HTERT RPE-1 (cell line): ENCODE measurements around the gene SYNJ1.
"Not testable (repeated sequence)": the region's sequence is repeated elsewhere in the genome, so short reads cannot be mapped to it uniquely, and the experiment has no call there.

Source experiments
- in situ Hi-C: fragments of 300-500 bp; cut with MboI; formaldehyde crosslinking; loops from 4 replicates; pipeline ENCODE4 v1.14.3; 2020; ENCODE audit warnings: low sequenced_read_pairs

SYNJ1 gene

GRCh38 chr21:32695482-32695881, 32.3 kb downstream of the SYNJ1 start:
- in situ Hi-C loops = not testable (repeated sequence)

DNA sequence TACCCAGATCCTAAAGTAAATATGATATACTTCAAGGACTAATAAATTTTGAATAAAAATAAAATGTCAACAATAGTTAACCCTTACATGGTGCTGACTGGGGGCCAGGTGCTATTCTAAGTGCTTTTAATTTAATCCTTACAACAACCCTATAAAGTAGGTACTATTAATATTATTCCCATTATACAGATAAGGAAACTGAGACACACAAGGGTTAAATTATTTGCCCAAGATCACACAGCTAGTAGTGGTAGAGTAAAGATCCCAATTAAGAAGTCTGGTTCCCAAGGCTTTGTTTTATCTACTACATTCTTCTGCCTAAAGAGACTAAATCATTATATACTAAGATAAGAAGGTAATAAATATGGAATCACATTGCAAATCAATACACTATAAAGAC, 34.2 kb downstream of the SYNJ1 start:
- in situ Hi-C loops = no loop called here

DNA sequence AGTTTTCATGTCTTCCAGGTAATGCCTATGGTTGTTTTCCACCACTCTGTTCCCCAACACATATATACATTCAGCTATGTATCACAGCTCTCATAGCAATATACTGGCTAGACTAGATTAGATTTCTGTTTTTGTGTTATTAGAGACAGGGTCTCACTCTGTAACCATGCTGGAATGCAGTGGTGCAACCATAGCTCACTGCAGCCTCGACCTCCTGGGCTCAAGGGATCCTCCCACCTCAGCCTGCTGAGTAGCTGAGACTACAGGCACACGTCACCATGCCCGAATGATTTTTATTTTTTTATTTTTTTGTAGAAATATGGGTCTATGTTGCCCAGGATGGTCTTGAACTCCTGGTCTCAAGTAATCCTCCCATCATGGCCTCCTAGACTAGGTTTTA, 37.7 kb downstream of the SYNJ1 start:
- in situ Hi-C loops = no loop called here

DNA sequence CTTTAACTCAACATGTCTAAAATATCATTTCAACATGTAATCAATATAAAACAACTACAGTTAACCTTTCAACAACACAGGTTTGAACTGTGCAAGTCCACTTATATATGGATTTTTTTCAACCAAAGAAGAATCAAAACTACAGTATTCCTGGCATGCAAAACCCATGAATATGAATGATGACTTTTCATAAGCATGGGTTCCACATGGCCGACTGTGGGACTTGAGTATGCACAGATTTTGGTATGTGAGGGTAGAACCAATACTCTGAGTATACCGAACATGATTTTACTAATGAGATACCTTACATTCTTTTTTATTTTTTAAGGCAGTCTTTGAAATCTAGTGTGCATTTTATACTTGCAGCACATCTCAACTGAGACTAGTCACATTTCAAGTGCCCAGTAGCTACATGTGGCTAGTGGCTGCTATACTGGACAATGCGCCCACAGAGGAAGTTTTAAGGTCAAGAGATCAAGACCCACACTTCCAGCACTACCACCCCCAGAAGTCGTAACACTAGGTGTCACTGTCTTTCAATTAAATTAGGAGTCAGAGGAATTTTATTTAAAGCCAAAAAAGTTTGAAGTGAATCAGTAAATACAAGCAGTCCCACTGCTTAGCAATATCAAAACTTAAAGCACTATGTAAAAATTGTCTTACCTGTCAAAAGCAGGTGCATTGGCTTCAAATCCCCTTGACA, 40.0 kb downstream of the SYNJ1 start:
- in situ Hi-C loops = no loop called here

- in situ Hi-C loops = no loop called here
Observed at GRCh38 chr21:32682696-32683474, 44.9 kb downstream of the SYNJ1 start.

DNA sequence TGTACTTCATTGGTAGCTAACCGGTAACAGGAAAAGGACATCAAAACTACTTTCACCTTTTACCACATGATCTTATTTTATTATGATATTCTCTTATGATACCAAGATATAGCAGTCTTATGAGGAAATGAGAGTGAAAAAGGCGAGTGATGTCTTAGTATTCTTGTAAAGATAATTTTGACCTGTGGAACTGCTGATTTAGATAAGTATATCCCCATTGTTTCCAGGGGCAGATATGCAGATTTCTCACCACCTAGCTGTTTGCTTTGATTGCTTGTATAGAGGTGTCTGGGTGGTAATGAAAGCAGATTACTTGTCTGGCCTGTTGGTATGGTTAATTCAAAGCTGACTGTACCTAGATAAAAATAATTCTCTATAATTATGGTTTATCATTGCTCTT, 53.1 kb downstream of the SYNJ1 start:
- in situ Hi-C loops = no loop called here

DNA sequence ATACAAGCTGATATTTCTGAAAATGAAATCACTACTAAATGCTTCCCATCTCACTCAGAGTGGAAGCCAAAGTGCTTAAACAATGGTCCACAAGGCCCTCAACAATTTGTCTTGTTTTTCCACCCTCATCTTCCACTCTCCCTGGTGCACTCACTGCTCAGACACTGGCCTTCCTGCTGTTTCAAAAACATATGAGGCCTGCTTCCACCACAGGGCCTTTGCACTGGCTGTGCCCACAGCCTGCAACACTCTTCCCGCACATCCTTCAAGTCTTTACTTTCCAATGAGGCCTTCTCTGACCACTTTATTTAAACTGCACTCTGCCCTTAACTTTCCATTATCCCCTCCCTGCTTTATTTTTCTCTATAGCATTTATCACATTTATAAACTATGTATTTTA, 53.8 kb downstream of the SYNJ1 start:
- in situ Hi-C loops = no loop called here

GRCh38 chr21:32666258-32666657, 61.6 kb downstream of the SYNJ1 start:
- in situ Hi-C loops = no loop called here

GRCh38 chr21:32664095-32664494, 63.7 kb downstream of the SYNJ1 start:
- in situ Hi-C loops = not testable (repeated sequence)

DNA sequence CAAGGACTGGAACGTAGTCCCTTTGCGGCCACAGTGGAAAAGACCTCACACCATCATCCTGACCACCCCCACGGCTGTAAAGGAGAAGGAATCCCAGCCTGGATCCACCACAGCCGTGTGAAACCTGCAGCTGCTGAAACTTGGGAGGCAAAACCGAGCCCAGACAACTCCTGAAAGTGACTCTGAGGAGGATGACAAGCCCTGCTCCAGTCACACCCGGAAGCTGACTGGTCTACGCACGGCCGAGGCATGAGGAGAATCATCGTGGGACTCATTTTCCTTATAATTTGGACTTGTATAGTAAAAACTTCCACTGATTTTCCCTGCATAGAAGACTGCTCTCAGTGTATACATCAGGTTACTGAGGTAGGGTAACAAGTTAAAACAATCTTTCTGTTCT, 65.8 kb downstream of the SYNJ1 start:
- in situ Hi-C loops = not testable (repeated sequence)

DNA sequence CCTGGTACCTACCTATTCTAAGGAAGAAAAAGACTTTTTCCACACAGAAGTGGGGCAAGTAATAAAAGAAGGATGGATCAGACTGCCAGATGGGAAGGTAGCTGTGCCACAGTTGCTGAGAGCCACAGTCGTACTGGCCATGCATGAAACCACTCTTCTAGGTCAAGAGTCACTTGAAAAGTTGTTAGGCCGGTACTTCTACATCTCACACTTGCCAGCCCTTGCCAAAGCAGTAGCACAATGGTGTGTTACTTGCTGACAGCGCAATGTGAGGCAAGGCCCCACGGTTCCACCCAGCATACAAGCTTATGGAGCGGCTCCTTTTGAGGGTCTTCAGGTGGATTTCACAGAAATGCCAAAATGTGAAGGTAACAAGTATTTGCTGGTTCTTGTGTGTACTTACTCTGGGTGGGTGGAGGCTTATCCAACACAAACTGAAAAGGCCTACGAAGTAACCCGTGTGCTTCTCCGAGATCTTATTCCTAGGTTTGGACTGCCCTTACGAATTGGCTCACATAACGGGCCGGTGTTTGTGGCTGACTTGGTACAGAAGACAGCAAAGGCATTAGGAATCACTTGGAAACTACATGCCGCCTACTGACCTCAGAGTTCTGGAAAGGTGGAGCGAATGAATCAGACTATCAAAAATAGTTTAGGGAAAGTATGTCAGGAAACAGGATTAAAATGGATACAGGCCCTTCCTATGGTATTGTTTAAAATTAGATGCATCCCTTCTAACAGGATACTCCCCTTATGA, 66.6 kb downstream of the SYNJ1 start:
- in situ Hi-C loops = not testable (repeated sequence)

DNA sequence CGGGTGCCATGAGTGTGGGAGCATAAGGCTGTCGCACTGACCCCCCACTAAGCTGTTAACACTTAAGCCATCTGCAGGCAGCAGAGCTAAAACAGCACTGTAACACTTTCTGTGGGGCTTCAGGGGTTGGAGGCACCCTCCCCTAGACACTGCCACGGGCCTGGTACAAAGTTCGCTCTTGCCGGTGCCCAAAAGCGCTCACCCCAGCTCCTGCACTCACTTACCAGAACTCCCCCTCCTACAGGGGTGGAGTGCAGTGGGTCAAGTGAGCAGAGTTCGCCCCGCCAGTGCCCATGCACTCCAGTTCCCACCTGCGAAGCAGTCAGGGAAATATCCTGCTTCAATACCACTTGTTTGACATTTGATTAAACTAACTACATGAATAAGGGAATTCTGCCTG, 69.3 kb downstream of the SYNJ1 start:
- in situ Hi-C loops = no loop called here

DNA sequence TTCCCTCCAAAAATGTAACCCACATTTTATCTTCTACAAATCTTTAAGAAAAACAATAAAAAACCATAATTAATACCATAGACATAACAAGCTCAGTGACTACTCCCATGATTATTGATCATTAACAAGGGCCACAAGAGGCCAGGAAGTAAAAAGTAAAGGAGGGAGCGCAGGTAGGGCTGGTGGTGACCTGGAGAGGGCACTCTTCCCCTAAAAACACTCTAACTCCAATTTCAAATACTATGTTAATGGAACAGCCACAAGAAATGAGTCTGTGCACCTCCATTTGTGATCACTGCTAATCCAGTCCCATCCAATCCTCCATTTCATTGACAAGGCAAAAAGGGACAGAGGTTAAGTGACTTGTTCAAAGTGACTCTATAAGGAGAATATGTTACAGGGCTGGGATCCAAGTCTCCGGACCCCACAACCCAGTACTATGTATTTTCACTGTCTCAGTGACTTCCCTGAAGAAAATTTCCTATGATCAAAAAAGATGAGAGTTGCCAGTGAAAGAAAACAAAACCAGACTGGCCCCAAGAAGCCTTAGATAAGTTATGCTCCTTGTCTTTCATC, 74.4 kb downstream of the SYNJ1 start:
- in situ Hi-C loops = no loop called here

DNA sequence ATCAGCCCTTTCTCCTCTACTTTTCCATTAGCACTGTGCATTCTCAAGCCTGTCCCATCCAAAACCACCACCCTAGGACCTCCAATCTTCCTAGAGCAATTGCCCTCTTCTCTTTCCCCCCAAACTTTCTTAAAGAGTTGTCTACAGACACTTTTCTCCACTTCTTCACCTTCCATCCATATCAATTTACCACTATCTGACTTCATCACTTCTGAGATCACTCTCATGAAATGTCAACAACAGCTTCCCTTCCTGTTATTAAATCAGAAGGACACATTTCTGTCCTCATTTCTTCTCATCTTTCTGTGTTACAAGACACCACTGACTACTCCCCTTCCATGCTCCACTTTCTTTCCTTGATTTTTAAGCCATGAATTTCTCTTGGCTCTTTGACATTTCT, 79.6 kb downstream of the SYNJ1 start:
- in situ Hi-C loops = no loop called here

- in situ Hi-C loops = no loop called here
Observed at GRCh38 chr21:32645261-32646182, 82.3 kb downstream of the SYNJ1 start.

- in situ Hi-C loops = no loop called here
Observed at GRCh38 chr21:32641710-32642698, 85.8 kb downstream of the SYNJ1 start.

GRCh38 chr21:32626621-32627196, 101.1 kb downstream of the SYNJ1 start:
- in situ Hi-C loops = no loop called here

- in situ Hi-C loops = not testable (repeated sequence)
Observed at GRCh38 chr21:32618218-32618617, 109.6 kb downstream of the SYNJ1 start.
